ENCODE data around the gene SPTBN1. TPM values are rescaled to one million over a fixed set of nuclear protein-coding genes. Genes with fewer than 3 reads are reported as not detected.

The SPTBN1 gene
- total and polyA plus RNA-seq, 2 of the 13 experiments (the other 11 are each of a cell fraction or from before 2014, with no cell fraction given) = 123 to 299 TPM

- TF ChIP-seq PLSCR1 (CRISPR knock-in tag; IDR thresholded peaks at IDR 0.05; ENCODE audit: borderline replicate concordance) = no peak
- TF ChIP-seq ZNF432 (CRISPR knock-in tag; IDR thresholded peaks at IDR 0.05; ENCODE audit: borderline replicate concordance) = no peak
- TF ChIP-seq ZNF589 (CRISPR knock-in tag; conservative IDR thresholded peaks at IDR 0.05) = no peak
- TF ChIP-seq ZNF564 (CRISPR knock-in tag; IDR thresholded peaks at IDR 0.05) = no peak
- 0 out of 2 replicates have a peak, but pooled peaks have one; percentile 35 for TF ChIP-seq JUN (CRISPR knock-in tag; IDR thresholded peaks at IDR 0.05)
- no peak for TF ChIP-seq ZNF720 (CRISPR knock-in tag; IDR thresholded peaks at IDR 0.05)
- TF ChIP-seq, protein P1, sequence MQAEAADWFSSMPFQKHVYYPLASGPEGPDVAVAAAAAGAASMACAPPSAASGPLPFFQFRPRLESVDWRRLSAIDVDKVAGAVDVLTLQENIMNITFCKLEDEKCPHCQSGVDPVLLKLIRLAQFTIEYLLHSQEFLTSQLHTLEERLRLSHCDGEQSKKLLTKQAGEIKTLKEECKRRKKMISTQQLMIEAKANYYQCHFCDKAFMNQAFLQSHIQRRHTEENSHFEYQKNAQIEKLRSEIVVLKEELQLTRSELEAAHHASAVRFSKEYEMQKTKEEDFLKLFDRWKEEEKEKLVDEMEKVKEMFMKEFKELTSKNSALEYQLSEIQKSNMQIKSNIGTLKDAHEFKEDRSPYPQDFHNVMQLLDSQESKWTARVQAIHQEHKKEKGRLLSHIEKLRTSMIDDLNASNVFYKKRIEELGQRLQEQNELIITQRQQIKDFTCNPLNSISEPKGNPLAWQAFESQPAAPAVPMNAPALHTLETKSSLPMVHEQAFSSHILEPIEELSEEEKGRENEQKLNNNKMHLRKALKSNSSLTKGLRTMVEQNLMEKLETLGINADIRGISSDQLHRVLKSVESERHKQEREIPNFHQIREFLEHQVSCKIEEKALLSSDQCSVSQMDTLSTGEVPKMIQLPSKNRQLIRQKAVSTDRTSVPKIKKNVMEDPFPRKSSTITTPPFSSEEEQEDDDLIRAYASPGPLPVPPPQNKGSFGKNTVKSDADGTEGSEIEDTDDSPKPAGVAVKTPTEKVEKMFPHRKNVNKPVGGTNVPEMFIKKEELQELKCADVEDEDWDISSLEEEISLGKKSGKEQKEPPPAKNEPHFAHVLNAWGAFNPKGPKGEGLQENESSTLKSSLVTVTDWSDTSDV (CRISPR knock-in tag; IDR thresholded peaks at IDR 0.05) = no peak
- TF ChIP-seq ATF7-NPFF (CRISPR knock-in tag; IDR thresholded peaks at IDR 0.05; ENCODE audit: low read depth) = no peak
- no peak for TF ChIP-seq NFYB (CRISPR knock-in tag; IDR thresholded peaks at IDR 0.05)
- TF ChIP-seq ZNF530 (CRISPR knock-in tag; IDR thresholded peaks at IDR 0.05; ENCODE audit: low read depth) = no peak
- no peak for TF ChIP-seq CREB3 (CRISPR knock-in tag; IDR thresholded peaks at IDR 0.05)
- TF ChIP-seq, protein P2, sequence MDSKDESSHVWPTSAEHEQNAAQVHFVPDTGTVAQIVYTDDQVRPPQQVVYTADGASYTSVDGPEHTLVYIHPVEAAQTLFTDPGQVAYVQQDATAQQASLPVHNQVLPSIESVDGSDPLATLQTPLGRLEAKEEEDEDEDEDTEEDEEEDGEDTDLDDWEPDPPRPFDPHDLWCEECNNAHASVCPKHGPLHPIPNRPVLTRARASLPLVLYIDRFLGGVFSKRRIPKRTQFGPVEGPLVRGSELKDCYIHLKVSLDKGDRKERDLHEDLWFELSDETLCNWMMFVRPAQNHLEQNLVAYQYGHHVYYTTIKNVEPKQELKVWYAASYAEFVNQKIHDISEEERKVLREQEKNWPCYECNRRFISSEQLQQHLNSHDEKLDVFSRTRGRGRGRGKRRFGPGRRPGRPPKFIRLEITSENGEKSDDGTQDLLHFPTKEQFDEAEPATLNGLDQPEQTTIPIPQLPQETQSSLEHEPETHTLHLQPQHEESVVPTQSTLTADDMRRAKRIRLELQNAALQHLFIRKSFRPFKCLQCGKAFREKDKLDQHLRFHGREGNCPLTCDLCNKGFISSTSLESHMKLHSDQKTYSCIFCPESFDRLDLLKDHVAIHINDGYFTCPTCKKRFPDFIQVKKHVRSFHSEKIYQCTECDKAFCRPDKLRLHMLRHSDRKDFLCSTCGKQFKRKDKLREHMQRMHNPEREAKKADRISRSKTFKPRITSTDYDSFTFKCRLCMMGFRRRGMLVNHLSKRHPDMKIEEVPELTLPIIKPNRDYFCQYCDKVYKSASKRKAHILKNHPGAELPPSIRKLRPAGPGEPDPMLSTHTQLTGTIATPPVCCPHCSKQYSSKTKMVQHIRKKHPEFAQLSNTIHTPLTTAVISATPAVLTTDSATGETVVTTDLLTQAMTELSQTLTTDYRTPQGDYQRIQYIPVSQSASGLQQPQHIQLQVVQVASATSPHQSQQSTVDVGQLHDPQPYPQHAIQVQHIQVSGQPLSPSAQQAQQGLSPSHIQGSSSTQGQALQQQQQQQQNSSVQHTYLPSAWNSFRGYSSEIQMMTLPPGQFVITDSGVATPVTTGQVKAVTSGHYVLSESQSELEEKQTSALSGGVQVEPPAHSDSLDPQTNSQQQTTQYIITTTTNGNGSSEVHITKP (CRISPR knock-in tag; IDR thresholded peaks at IDR 0.05; ENCODE audit: low read depth) = no peak
- peak; percentile 46; the same call in 1 of the 2 replicates for TF ChIP-seq KDM5A (IDR thresholded peaks at IDR 0.05; ENCODE audit: borderline replicate concordance, low read length)
- no peak for TF ChIP-seq SCMH1 (CRISPR knock-in tag; IDR thresholded peaks at IDR 0.05; ENCODE audit: borderline replicate concordance)
- TF ChIP-seq PCBP2 (optimal IDR thresholded peaks at IDR 0.05; ENCODE audit: low read depth, low read length, poor library complexity, severe bottlenecking) = no peak
- TF ChIP-seq SP5 (CRISPR knock-in tag; IDR thresholded peaks at IDR 0.05; ENCODE audit: borderline replicate concordance, low read depth) = no peak; the same call in 1 of the 2 replicates
- no peak for TF ChIP-seq ZNF205 (CRISPR knock-in tag; IDR thresholded peaks at IDR 0.05)
- TF ChIP-seq MZF1 (CRISPR knock-in tag; IDR thresholded peaks at IDR 0.05; ENCODE audit: borderline replicate concordance) = no peak
- no peak for TF ChIP-seq ZNF333 (CRISPR knock-in tag; IDR thresholded peaks at IDR 0.05; ENCODE audit: borderline replicate concordance)
- peak; percentile 96 for TF ChIP-seq MIXL1 (CRISPR knock-in tag; IDR thresholded peaks at IDR 0.05)
Measured at GRCh38 chr2:54545702-54546450, 89.7 kb downstream of the SPTBN1 start (continued).
